GM12891 (cell line): Measurements from ENCODE around the gene ANKDD1B.

Source experiments
- POLR2A ChIP-seq: IDR thresholded peaks from 2 replicates; pipeline ENCODE4 v1.6.1; 2011; ENCODE audit warnings: low read depth, low read length, control low read depth
- POLR2AphosphoS5 ChIP-seq: IDR thresholded peaks from 2 replicates; pipeline ENCODE4 v1.6.1; 2011; ENCODE audit warnings: low read depth, low read length, control low read depth

GRCh38 chr5:75567710-75568109, 43.5 kb upstream of the ANKDD1B start:
- TF ChIP-seq POLR2AphosphoS5 (no peak), POLR2A (0 out of 2 replicates have a peak, but pooled peaks have one; percentile 28)
